Measurements from ENCODE around the gene C1orf74.

GRCh38 chr1:209825591-209826434 lies 41.5 kb upstream of the C1orf74 start:
- TF ChIP-seq CTCF (conservative IDR thresholded peaks at IDR 0.05 in 1 of 2, IDR thresholded peaks at IDR 0.05 in 1 of 2; ENCODE audit: extremely low read depth in 1 of 2, insufficient read depth in 1 of 2, low read depth in 1 of 2, low read length in 2 of 2) (no peak), EZH2 (IDR thresholded peaks at IDR 0.05; ENCODE audit: borderline replicate concordance, low read length) (no peak)
